CD14-positive monocyte (primary cell): ENCODE measurements around the gene NDUFA9. TPM values are rescaled to one million over a fixed set of nuclear protein-coding genes. Genes with fewer than 3 reads are reported as not detected.

ENCODE experiments used
- DNase-seq, 3 donors: peaks; one replicate each; pipeline ENCODE4 v3.0.0-alpha.2; 2011 to 2022
- H2AFZ ChIP-seq: 2 replicates; pipeline ENCODE4 v1.6.0; 2012; ENCODE audit warnings: mild to moderate bottlenecking, low read depth, low read length, inconsistent platforms; ENCODE audit not compliant: insufficient read depth, poor library complexity, severe bottlenecking
- H3K27ac ChIP-seq, 2 donors: 1 replicate in 1 of 2; 2 replicates in 1 of 2; pipeline ENCODE4 v1.5.1; 2012 to 2013; ENCODE audit warnings: low read length in 2 of 2, control low read depth in 1 of 2, inconsistent platforms in 1 of 2, low read depth in 1 of 2, mild to moderate bottlenecking in 1 of 2
- H3K27me3 ChIP-seq, 2 donors: one replicate each; pipeline versions ENCODE4 v1.6.0 to v1.6.1; 2011 to 2013; ENCODE audit warnings: low read length in 2 of 2; ENCODE audit not compliant: control insufficient read depth in 2 of 2, insufficient read depth in 2 of 2
- H3K36me3 ChIP-seq, 2 donors: replicated peaks in 1 of 2; 1 replicate in 1 of 2; 2 replicates in 1 of 2; pipeline versions ENCODE4 v1.5.1 to v1.6.1; 2012 to 2013; ENCODE audit warnings: low read length in 2 of 2, control low read depth in 1 of 2, inconsistent platforms in 1 of 2, mild to moderate bottlenecking in 1 of 2; ENCODE audit not compliant: insufficient read depth in 2 of 2, control insufficient read depth in 1 of 2
- H3K4me1 ChIP-seq, 2 donors: 1 replicate in 1 of 2; 2 replicates in 1 of 2; pipeline versions ENCODE4 v1.5.1 to v1.6.1; 2012 to 2013; ENCODE audit warnings: low read length in 2 of 2, control low read depth in 1 of 2, inconsistent platforms in 1 of 2, mild to moderate bottlenecking in 1 of 2, moderate library complexity in 1 of 2; ENCODE audit not compliant: insufficient read depth in 2 of 2, control insufficient read depth in 1 of 2
- H3K4me2 ChIP-seq: replicated peaks from 2 replicates; pipeline ENCODE3; 2012; ENCODE audit warnings: low read length, moderate library complexity, mild to moderate bottlenecking; ENCODE audit not compliant: poor library complexity, severe bottlenecking; ENCODE audit errors: extremely low read depth
- H3K4me3 ChIP-seq, 3 experiments: fragments of 200-600 bp in 1 of 3; sonication (generic) in 1 of 3; replicated peaks in 1 of 3; 1 replicate in 2 of 3; 2 replicates in 1 of 3; pipeline ENCODE4 v1.5.1; 2011 to 2013; ENCODE audit warnings: low read length in 3 of 3, mild to moderate bottlenecking in 3 of 3, control low read depth in 2 of 3, low read depth in 2 of 3, inconsistent platforms in 1 of 3, moderate library complexity in 1 of 3
- H3K79me2 ChIP-seq: 2 replicates; pipeline ENCODE4 v1.6.0; 2012; ENCODE audit warnings: mild to moderate bottlenecking, control low read depth, inconsistent platforms, low read length, moderate library complexity; ENCODE audit not compliant: insufficient read depth
- H3K9ac ChIP-seq: 2 replicates; pipeline ENCODE4 v1.6.0; 2017; ENCODE audit warnings: low read length, mild to moderate bottlenecking; ENCODE audit not compliant: insufficient read depth, poor library complexity, severe bottlenecking
- H3K9me3 ChIP-seq, 2 donors: replicated peaks in 1 of 2; 1 replicate in 1 of 2; 2 replicates in 1 of 2; pipeline versions ENCODE4 v1.5.1 to v1.6.1; 2012 to 2013; ENCODE audit warnings: low read length in 2 of 2, control low read depth in 1 of 2; ENCODE audit not compliant: control insufficient read depth in 1 of 2, insufficient read depth in 1 of 2
- H4K20me1 ChIP-seq: 2 replicates; pipeline ENCODE4 v1.6.0; 2012; ENCODE audit warnings: mild to moderate bottlenecking, low read length, control low read depth, moderate library complexity; ENCODE audit not compliant: insufficient read depth
- H3K27ac Mint-ChIP-seq, 7 donors: one replicate each; pipeline ENCODE4 v1.8.0; 2020; ENCODE audit warnings: mild to moderate bottlenecking in 7 of 7, mixed read lengths in 7 of 7, moderate library complexity in 6 of 7, inconsistent platforms in 2 of 7
- H3K27me3 Mint-ChIP-seq, 3 donors: one replicate each; pipeline ENCODE4 v1.8.0; 2021 to 2022; ENCODE audit warnings: low read depth in 3 of 3, mild to moderate bottlenecking in 3 of 3, mixed read lengths in 3 of 3, moderate library complexity in 3 of 3, inconsistent platforms in 1 of 3
- H3K36me3 Mint-ChIP-seq, 2 donors: one replicate each; pipeline ENCODE4 v1.8.0; 2020; ENCODE audit warnings: mixed read lengths in 2 of 2, inconsistent platforms in 1 of 2, mild to moderate bottlenecking in 1 of 2
- H3K4me1 Mint-ChIP-seq: one replicate; pipeline ENCODE4 v1.8.0; 2020; ENCODE audit warnings: mild to moderate bottlenecking, mixed read lengths
- H3K4me3 Mint-ChIP-seq, 2 donors: one replicate each; pipeline ENCODE4 v1.8.0; 2020; ENCODE audit warnings: mild to moderate bottlenecking in 2 of 2, mixed read lengths in 2 of 2, moderate library complexity in 1 of 2
- H3K9me3 Mint-ChIP-seq, 7 donors: one replicate each; pipeline ENCODE4 v1.8.0; 2020 to 2022; ENCODE audit warnings: mixed read lengths in 7 of 7, mild to moderate bottlenecking in 6 of 7, moderate library complexity in 6 of 7, inconsistent platforms in 2 of 7
- whole genome bisulfite sequencing: methylation state at CpG from one replicate; pipeline ENCODE4 v1.1.5; 2013; ENCODE audit warnings: missing lambda C conversion rate; ENCODE audit not compliant: insufficient coverage; 5-methylcytosine and 5-hydroxymethylcytosine counted together
- intact Hi-C, 2 donors: fragments of 100-400 bp; cut with micrococcal nuclease; formaldehyde crosslinking; loops; one replicate each; pipeline versions ENCODE4 v1.15.0 to v1.15.1; 2023
- polyA plus RNA-seq, 3 donors: library from polyadenylated mRNA; depleted of rRNA in 1 of 3; unstranded in 2 of 3; stranded (reverse) in 1 of 3; fragments of 300-500 nt in 2 of 3; fragments of >200 nt in 1 of 3; fragmentation: Illumina TruSeq in 2 of 3; gene quantifications; 1 replicate in 2 of 3; 2 replicates in 1 of 3; pipeline ENCODE4 v1.2.3, GENCODE V29; 2012 to 2021
- TF ChIP-seq, protein P1 (sequence below): fragments of 200-600 bp; IDR thresholded peaks from one replicate; pipeline ENCODE4 v1.8.0; 2022; ENCODE audit warnings: antibody characterized with exemption, mild to moderate bottlenecking

NDUFA9 gene
- polyA plus RNA-seq, 3 donors, result 31.4 to 200 (median 136) TPM

DNA sequence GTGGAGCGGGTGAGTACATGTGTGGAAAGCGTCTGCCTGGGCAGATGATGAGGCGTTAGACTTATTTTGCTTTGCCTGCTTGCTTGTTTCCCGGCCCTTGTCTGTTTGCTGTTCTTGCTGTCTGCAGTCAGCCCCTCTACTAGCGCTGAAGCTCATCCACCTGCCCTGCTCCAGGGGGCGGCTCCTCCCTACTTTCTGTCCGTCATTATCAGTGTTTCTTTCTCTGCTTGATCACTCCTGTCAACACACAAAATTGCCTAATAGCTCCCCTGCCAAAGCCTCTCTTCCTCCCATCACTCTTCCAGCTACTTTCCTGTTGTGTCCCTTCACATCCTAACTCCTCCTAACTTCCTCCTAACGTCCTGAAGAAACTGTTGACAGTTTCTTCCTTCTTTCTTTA lies 36.4 kb downstream of the NDUFA9 start:
- Histone ChIP-seq H3K4me1 (no peaks in the 10 kb centered on the region), H3K27ac (no peak overlapping the region), H4K20me1 (no peaks in the 10 kb centered on the region), H3K79me2 (no peaks in the 10 kb centered on the region), H3K4me2 (no peak overlapping the region), H3K36me3 (peaks cover 71 to 85% of the 10 kb centered on the region in 2 donors), H3K9me3 (no peaks in the 10 kb centered on the region), H2AFZ (no peak overlapping the region), H3K4me3 (no peak overlapping the region), H3K27me3 (no peaks in the 10 kb centered on the region), H3K9ac (no peak overlapping the region)
- intact Hi-C loops, result no loop called here
- H3K4me1 Mint-ChIP-seq, result no peaks in the 10 kb centered on the region
- TF ChIP-seq, protein P1, sequence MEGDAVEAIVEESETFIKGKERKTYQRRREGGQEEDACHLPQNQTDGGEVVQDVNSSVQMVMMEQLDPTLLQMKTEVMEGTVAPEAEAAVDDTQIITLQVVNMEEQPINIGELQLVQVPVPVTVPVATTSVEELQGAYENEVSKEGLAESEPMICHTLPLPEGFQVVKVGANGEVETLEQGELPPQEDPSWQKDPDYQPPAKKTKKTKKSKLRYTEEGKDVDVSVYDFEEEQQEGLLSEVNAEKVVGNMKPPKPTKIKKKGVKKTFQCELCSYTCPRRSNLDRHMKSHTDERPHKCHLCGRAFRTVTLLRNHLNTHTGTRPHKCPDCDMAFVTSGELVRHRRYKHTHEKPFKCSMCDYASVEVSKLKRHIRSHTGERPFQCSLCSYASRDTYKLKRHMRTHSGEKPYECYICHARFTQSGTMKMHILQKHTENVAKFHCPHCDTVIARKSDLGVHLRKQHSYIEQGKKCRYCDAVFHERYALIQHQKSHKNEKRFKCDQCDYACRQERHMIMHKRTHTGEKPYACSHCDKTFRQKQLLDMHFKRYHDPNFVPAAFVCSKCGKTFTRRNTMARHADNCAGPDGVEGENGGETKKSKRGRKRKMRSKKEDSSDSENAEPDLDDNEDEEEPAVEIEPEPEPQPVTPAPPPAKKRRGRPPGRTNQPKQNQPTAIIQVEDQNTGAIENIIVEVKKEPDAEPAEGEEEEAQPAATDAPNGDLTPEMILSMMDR, result no peak
- 93% methylated on average over 8 of the region's 8 CpGs for whole genome bisulfite sequencing
- peaks cover 0 to 4% (median 0%) of the 10 kb centered on the region in 7 donors for H3K9me3 Mint-ChIP-seq
- no peak overlapping the region for H3K27ac Mint-ChIP-seq
- peaks cover 64 to 71% of the 10 kb centered on the region in 2 donors for H3K36me3 Mint-ChIP-seq
- no peaks in the 10 kb centered on the region for H3K27me3 Mint-ChIP-seq
- no peak overlapping the region for H3K4me3 Mint-ChIP-seq
- DNase-seq, result no peak

DNA sequence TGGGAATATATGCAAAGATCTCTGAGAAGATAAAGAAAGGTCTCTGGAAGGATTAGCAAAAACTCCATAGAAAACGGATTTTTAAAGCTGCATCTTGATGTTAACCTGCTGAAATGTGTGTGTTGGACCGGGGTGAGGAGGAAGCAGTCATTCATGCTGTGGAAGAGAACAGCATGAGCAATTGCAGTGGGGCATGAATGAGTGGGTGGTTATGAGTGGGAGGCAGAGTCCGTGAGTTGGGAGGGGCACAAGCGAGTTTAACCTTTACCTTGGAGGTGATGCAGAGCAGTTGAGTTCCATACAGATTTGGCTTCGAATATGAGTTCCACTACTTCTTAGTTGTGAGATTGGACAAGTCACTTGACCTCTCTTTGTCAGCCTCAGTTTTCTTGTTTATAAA lies 41.8 kb downstream of the NDUFA9 start:
- Mint-ChIP-seq H3K9me3 (peaks cover 0 to 9% (median 1%) of the 10 kb centered on the region in 7 donors), H3K27ac (peak overlapping the region in 1 of 7 donors; percentile 3), H3K4me3 (no peak overlapping the region), H3K27me3 (peaks cover 0 to 1% (median 0%) of the 10 kb centered on the region in 3 donors), H3K36me3 (peaks cover 50 to 69% of the 10 kb centered on the region in 2 donors), H3K4me1 (no peaks in the 10 kb centered on the region)
- H2AFZ ChIP-seq, result no peak overlapping the region
- TF ChIP-seq, protein P1, result no peak
- no peaks in the 10 kb centered on the region for H4K20me1 ChIP-seq
- no peaks in the 10 kb centered on the region for H3K4me1 ChIP-seq
- no peaks in the 10 kb centered on the region for H3K9me3 ChIP-seq
- H3K36me3 ChIP-seq, result peaks cover 33 to 68% of the 10 kb centered on the region in 2 donors
- H3K27ac ChIP-seq, result no peak overlapping the region
- no peak overlapping the region for H3K9ac ChIP-seq
- 100% methylated on average over 5 of the region's 5 CpGs for WGBS
- intact Hi-C loops, result no loop called here
- H3K4me2 ChIP-seq, result no peak overlapping the region
- no peaks in the 10 kb centered on the region for H3K79me2 ChIP-seq
- no peak for DNase-seq
- no peak overlapping the region for H3K4me3 ChIP-seq
- H3K27me3 ChIP-seq, result no peaks in the 10 kb centered on the region

Other genes with a start within 250 kb of the NDUFA9 start
- gene FGF6, start 203.3 kb upstream of the NDUFA9 start, polyA plus RNA-seq, result not detected
- 1 to 10 TPM; 1.0 to 1.4 (median 1.3) TPM for gene RAD51AP1, start 110.2 kb upstream of the NDUFA9 start, polyA plus RNA-seq
- 10 to 100 TPM; 17.4 to 26.9 (median 22.4) TPM for gene DYRK4, start 86.9 kb upstream of the NDUFA9 start, polyA plus RNA-seq
- under 1 TPM in 1 of 3 donors, not detected in 2; 0.08 TPM for gene AKAP3, start 63 bp upstream of the NDUFA9 start, polyA plus RNA-seq
- gene GALNT8, start 71.3 kb downstream of the NDUFA9 start, polyA plus RNA-seq, result under 1 TPM in 1 of 3 donors, not detected in 2; 0.04 TPM